ENCODE data around the gene MEGF11. TPM values are rescaled to one million over a fixed set of nuclear protein-coding genes. Genes with fewer than 3 reads are reported as not detected.

The MEGF11 gene
- total RNA-seq, 4 donors from 2014 or later, result 0.20 TPM; not detected in 3

- no peak for DNase-seq
- no peaks in the 10 kb centered on the region for H3K27me3 ChIP-seq
- H3K9me3 ChIP-seq, result no peaks in the 10 kb centered on the region
- H3K27ac ChIP-seq, result no peak overlapping the region
- no peak overlapping the region for H3K4me3 ChIP-seq (replicated peaks in 1 of 3)
- TF ChIP-seq CTCF (IDR thresholded peaks at IDR 0.05) (no peak), POLR2A (IDR thresholded peaks at IDR 0.05) (no peak)
- 89 to 94% methylated on average over 3 of the region's 3 CpGs for WGBS, 2 donors
- H3K36me3 ChIP-seq, result peaks cover 0 to 9% of the 10 kb centered on the region in 2 donors
- intact Hi-C loops (cut with DNase I), result no loop called here
- H3K4me1 ChIP-seq, result no peaks in the 10 kb centered on the region
These were observed 351.7 kb downstream of the MEGF11 start for GRCh38 chr15:65901836-65902235.

DNA sequence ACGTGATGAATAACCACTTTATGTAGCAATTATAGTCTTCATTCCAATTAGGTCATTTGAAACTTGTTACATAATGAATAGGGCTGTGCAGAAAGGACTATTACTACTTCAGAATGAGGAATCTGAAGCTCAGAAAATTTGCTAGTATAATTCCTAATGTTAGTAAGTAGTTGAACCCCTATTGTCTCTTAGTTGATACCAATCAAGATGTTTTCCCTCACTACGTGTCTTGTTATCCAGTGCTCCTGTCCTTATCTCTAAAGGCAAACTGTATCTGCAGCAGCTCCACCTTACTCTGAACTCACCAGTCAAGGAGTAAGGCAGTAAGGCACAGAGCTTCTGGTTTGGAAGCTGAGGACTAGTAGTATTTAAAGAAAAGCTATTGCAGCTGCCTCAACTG is 352.2 kb downstream of the MEGF11 start:
- Histone ChIP-seq H3K4me1 (no peaks in the 10 kb centered on the region), H3K4me3 (replicated peaks in 1 of 3) (no peak overlapping the region), H3K27ac (no peak overlapping the region), H3K9me3 (no peaks in the 10 kb centered on the region), H3K36me3 (peaks cover 0 to 9% of the 10 kb centered on the region in 2 donors), H3K27me3 (no peaks in the 10 kb centered on the region)
- TF ChIP-seq CTCF (IDR thresholded peaks at IDR 0.05) (no peak), POLR2A (IDR thresholded peaks at IDR 0.05) (no peak)
- 85 to 88% methylated on average over 2 of the region's 2 CpGs for WGBS, 2 donors
- no peak for DNase-seq
- intact Hi-C loops (cut with DNase I), result no loop called here

GRCh38 chr15:65900488-65900887 is 353.1 kb downstream of the MEGF11 start:
- Histone ChIP-seq H3K4me1 (no peaks in the 10 kb centered on the region), H3K27ac (no peak overlapping the region), H3K4me3 (replicated peaks in 1 of 3) (no peak overlapping the region), H3K36me3 (peaks cover 0 to 8% of the 10 kb centered on the region in 2 donors), H3K9me3 (no peaks in the 10 kb centered on the region), H3K27me3 (no peaks in the 10 kb centered on the region)
- no peak for DNase-seq
- TF ChIP-seq POLR2A (IDR thresholded peaks at IDR 0.05) (no peak), CTCF (IDR thresholded peaks at IDR 0.05) (no peak)
- WGBS, 2 donors, result 97% methylated on average over 3 of the region's 3 CpGs
- intact Hi-C loops (cut with DNase I), result no loop called here

DNA sequence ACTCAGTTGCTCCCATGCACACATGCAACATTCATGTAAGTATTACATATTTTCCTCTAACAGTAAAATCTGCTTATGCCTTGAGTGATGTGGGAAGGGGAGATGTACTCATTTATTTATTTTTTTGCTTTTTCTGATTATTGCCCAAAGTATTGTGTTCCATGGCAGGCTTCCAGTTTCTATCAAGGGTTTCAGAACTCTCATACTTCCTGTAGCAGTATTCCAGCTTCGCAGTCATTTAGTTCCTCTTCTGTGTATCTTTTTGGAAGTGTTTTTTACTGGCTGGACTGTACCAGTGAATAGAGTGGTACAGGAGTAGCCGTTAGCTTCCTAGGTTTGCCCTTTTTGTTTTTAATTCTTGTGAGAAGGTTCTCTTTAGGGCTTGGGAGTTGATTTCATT is 357.3 kb downstream of the MEGF11 start:
- TF ChIP-seq POLR2A (IDR thresholded peaks at IDR 0.05) (no peak), CTCF (IDR thresholded peaks at IDR 0.05) (no peak)
- no peaks in the 10 kb centered on the region for H3K27me3 ChIP-seq
- intact Hi-C loops (cut with DNase I), result no loop called here
- no peak for DNase-seq
- H3K36me3 ChIP-seq, result peaks cover 5 to 10% of the 10 kb centered on the region in 2 donors
- no peak overlapping the region for H3K4me3 ChIP-seq (replicated peaks in 1 of 3)
- no peaks in the 10 kb centered on the region for H3K9me3 ChIP-seq
- no peaks in the 10 kb centered on the region for H3K4me1 ChIP-seq
- no peak overlapping the region for H3K27ac ChIP-seq
- WGBS, 2 donors, result 70 to 81% methylated on average over 2 of the region's 2 CpGs

- DNase-seq, result no peak
- WGBS, 2 donors, result 89% methylated on average over 5 of the region's 5 CpGs
- Histone ChIP-seq H3K9me3 (no peaks in the 10 kb centered on the region), H3K36me3 (peaks cover 11 to 20% of the 10 kb centered on the region in 2 donors), H3K4me1 (no peaks in the 10 kb centered on the region), H3K4me3 (replicated peaks in 1 of 3) (no peak overlapping the region), H3K27ac (no peak overlapping the region), H3K27me3 (no peaks in the 10 kb centered on the region)
- no peak for TF ChIP-seq POLR2A (IDR thresholded peaks at IDR 0.05)
- TF ChIP-seq CTCF (IDR thresholded peaks at IDR 0.05), result no peak
- intact Hi-C loops (cut with DNase I), result no loop called here
These were observed 360.5 kb downstream of the MEGF11 start for GRCh38 chr15:65893060-65893459.
